Endothelial cell of hepatic sinusoid (primary cell): ENCODE data around the gene SAMD7.

Experiments
- in situ Hi-C: cut with HindIII; loops from 2 replicates; pipeline ENCODE4 v1.10.0; 2017; ENCODE audit warnings: low sequenced_read_pairs

The SAMD7 gene, protein sequence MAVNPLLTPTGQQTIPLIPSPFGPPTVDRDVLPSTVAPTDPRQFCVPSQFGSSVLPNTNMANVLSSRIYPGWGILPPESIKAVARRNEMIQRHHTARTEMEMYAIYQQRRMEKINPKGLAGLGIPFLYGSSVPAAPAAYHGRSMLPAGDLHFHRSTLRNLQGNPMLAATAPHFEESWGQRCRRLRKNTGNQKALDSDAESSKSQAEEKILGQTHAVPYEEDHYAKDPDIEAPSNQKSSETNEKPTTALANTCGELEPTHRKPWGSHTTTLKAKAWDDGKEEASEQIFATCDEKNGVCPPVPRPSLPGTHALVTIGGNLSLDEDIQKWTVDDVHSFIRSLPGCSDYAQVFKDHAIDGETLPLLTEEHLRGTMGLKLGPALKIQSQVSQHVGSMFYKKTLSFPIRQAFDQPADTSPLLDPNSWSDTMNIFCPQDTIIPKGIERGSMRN

DNA sequence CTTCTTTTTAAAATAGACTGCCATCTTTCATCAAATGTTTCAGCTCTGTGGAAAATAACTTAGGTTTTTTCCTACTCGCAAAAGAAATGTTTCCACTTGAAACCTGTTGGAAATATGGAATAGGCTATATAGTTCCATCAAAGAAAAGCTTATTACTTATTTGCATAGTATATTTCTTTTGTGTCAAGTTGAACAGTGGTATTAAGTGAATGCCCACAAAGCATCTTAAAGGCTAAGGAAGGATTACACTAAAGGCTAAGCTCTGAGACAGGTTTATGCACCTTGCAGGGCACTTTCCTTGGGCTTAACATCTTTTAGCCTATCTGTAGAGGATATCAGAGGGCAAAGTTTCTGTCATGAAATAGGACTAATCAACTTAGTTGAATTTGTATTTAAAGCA lies at the start of gene SAMD7:
Gene SAMD7, plus strand, starts transcription at position 301 of the 400 bp plus-strand sequence. CDS start 7,927 bp downstream, outside the sequence.
- in situ Hi-C loops, result no loop called here

DNA sequence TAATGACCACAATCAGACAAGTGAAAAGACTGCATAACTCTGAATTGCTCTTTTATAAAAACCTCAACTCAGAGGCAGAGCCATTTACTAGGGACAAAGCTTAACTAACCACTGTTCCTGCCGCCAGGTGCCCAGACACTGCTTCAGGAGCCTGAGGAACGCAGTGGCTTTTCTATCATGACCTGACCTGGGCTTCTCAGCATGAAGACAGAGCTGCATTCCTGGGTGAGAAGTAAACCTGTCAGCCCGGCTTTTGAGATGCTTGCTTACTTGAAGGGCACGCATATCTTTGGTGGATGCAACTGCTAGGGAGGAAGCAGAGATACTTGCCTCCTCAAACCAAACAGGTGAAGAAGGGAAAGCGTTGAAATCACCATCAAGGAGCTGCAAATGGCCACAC lies 49.5 kb upstream of the SAMD7 start:
- in situ Hi-C loops, result no loop called here

DNA sequence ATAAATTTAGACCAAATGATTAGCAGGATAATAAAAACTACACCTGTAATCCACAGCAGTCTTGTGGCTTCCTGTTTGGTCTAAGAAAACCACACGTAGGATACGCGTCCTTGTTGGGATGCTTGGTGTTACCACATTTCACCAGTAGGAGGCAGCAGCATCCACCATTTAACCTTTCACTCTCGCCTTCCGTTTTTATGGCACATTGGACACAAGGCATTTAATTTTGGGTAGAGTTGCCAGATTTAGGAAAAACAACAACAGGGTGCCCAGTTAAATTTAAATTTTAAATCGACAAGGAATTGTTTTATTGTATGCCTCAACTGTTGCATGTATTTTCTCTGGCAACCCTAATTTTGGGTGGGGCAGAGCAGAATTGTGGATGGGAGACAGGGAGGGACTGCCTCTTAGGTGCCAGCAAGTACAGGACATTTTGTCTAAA lies 47.9 kb upstream of the SAMD7 start:
- in situ Hi-C loops, result no loop called here

- in situ Hi-C loops, result no loop called here
These were observed 47.1 kb upstream of the SAMD7 start for GRCh38 chr3:169864270-169864669.

GRCh38 chr3:169865176-169865767 lies 46.1 kb upstream of the SAMD7 start:
- in situ Hi-C loops, result no loop called here

DNA sequence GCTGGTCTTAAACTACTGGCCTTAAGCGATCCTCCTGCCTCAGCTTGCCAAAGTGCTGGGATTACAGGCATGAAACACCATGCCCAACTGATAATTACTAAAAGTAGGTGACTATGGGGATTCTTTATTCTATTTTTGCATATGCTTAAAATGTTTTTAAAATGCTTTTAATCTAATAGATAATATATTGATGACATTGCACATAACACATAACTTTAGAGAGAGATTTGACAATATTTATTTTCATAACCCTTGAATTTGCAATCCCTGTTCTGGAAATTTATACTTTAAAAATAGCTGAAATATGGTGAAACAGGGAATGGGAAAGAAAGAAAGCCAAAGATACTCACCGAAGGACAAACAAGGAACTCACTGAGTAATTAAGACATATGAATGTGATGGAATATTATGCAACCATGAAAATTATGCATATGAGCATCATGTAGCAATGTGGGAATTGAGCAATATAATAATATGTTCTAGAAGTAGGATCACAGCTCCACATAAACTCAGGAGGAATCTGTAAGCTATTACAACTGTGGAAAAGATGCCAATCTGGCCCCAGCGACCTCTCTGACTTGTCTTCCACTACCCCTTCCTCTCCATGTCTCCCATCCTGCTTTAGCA lies 43.7 kb upstream of the SAMD7 start:
- in situ Hi-C loops, result no loop called here

- in situ Hi-C loops, result no loop called here
These were observed 43.0 kb upstream of the SAMD7 start for GRCh38 chr3:169868369-169868768.

DNA sequence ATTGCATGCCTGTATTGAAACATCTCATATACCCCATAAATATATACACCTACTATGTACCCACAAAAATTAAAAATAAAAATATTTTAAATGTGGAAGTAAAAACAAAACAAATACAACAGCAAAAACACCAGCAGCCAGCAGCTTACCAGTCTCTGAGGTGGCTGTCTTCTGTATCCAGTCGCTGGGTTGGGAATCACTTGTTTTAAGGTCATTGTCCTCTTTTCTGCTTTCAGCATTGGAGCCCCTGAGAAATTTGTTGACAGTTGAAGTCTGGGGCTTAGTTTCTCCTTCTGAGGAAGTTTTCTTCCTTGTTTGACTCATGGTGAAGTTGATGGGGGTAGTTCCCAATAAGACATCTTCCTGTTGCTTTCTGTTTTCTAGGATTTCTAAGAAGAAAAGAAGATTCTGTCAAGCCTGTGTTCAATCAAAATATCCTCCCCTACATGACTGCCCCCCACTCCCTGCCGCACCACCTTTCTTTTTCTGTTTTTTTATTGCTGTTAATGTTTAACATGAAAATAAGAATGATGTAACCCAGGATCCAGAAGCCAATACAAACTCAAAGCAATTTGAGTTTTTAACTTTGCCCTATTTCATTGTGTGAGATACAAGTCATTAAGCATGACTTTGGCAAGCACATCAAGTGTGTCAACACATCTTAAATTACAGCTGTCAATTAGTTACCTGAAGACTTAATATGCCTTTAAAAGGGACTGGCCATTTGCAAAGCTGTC lies 41.7 kb upstream of the SAMD7 start, which contains the start of gene LRRC31:
Gene LRRC31, minus strand, starts transcription at position 452 of the 737 bp plus-strand sequence. Its CDS starts 128 bp downstream, at position 324.
- in situ Hi-C loops, result no loop called here

DNA sequence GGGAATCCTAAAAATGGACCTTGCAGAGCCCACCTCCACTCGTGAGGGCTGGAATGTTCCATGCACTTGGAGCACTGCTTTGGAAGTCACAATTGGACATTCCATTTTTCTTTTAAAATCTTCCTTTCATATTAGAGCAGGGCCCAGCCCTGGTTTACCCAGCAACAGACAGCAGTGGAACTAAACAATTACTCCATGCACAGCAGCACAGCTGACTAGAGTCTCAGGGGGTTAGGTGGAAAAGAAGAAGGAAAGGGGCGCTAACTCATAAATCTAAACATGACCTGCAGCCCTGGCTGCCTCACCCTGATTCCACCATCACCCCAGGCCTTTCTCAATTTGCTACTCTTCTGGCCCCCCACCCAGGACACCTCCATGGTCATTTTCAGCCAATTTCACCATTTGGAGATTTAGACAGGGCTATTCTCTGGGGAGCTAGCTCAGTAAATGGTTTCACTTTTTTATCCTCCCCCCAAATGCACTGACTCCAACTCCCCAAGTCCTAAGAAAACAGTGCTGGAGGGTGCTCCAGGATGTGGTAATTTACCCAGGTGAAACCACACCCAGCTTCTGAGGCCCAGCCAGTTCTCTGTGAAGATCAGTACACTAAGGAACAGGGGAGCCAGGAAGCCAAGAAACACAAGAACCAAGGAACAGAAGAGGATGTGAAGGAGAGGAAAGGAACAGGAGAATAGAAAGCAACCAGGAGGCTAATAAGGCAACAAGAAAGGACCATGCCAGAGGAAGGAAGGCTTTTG lies 40.1 kb upstream of the SAMD7 start:
- in situ Hi-C loops, result no loop called here

- in situ Hi-C loops, result no loop called here
These were observed 32.3 kb upstream of the SAMD7 start for GRCh38 chr3:169879013-169879557.

DNA sequence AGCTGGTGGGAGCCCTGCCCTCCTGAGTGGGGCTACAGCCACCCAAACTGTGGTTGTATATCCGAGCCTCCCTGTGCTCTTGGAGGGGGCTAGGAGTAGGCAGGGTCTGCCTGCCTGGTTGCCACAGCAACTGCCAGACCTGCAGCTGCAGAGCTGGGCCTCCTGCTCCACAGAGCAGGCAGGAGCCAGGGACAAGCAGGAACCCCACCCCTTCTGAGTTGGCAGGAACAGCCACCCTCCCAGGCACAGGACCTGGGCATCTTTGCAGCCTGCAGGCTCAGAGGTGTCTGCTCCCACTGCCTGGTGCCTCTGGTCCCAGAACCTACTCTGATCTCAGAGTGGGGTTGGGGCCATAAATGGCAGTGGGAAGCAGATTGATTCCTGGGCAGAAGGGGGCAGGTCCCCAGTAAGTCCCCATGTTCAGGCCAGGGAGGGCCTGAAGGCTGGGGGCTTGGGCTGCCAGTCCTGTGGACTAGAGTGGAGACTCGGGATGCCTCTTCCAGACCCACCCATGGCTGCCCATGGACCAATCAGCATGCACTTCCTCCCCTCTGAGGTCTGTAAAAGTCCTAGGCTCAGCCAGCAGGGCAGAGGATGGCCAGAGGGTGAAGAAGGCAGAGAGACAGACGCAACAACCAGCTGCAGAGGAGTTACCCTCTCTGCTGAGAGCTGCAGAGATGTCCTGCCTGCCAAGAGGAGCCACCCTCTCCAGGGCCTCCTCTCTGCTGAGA lies 31.4 kb upstream of the SAMD7 start:
- in situ Hi-C loops, result no loop called here

GRCh38 chr3:169880576-169881250 lies 30.7 kb upstream of the SAMD7 start:
- in situ Hi-C loops, result no loop called here

- in situ Hi-C loops, result no loop called here
These were observed 24.7 kb upstream of the SAMD7 start for GRCh38 chr3:169886671-169887070.

- in situ Hi-C loops, result no loop called here
These were observed 19.5 kb upstream of the SAMD7 start for GRCh38 chr3:169891886-169892285.

- in situ Hi-C loops, result no loop called here
These were observed 17.3 kb upstream of the SAMD7 start for GRCh38 chr3:169894110-169894509.

DNA sequence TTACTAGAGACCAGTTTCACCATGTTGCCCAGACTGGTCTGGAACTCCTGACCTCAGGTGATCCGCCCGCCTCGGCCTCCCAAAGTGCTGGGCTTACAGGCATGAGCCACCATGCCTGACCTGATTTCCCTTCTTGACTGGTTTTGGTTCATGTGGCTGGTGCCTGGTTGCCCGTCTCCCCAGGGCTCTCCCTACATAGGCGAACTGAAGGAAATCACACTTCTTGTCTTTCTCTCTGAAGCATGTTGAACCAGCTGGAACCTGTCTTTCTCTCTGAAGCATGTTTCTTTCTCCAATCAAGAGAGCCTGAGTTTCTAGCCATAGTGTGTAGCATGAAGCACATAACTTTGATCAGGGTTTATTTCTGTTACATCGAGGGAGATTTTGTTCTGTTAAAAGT lies 16.3 kb upstream of the SAMD7 start:
- in situ Hi-C loops, result loop anchor here (5.0 kb wide), 1 partner anchor 42 kb away; no protein-coding TSS in a partner anchor

GRCh38 chr3:169897284-169897683 lies 14.1 kb upstream of the SAMD7 start:
- in situ Hi-C loops, result loop anchor here (5.0 kb wide), 1 partner anchor 40 kb away; no protein-coding TSS in a partner anchor

DNA sequence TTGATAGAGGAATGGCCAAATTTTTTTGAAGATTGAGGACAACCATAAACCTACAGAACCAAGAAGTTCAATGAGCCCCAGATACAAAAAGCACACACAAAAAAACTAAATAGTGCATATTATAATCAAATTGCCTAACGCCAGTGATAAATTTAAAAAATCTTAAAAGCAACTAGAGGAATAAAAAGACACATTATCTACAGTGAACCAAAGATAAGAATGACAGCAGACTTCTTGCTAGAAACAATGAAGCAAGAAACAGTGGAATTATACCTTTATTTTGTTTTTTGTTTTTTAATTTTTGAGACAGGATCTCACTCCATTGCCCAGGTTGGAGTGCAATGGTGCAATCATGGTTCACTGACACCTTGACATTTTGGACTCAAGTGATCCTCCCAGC lies 9.9 kb upstream of the SAMD7 start:
- in situ Hi-C loops, result no loop called here

DNA sequence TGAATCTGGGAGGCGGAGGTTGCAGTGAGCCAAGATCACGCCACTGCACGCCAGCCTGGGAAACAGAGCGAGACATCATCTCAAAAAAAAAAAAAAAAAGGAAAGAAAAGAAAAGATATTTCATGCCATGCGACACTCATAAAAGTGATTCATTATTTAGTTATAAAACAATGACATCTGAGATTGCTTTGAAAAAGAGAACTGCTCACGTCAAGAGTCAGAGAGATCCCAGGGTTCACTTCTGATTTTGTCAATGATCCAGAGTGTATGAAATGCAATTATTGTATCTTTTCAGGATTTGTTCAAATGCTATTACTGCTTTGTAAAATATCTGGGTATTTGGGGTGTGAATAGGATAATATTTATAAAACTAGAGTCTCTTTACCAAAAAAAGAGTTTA lies 6.0 kb upstream of the SAMD7 start:
- in situ Hi-C loops, result no loop called here
